ENCODE data around the gene TCF20. TPM values are rescaled to one million over a fixed set of nuclear protein-coding genes. Genes with fewer than 3 reads are reported as not detected.

The TCF20 gene
- polyA plus RNA-seq, 1 of the 3 experiments (the other 2 are of a cell fraction): 8.5 TPM

- TF ChIP-seq REST (IDR thresholded peaks at IDR 0.05; ENCODE audit: low read depth, low read length) (no peak), USF2 (IDR thresholded peaks at IDR 0.05; ENCODE audit: borderline replicate concordance, low read depth, low read length) (no peak)
Measured at GRCh38 chr22:42313804-42314581, 43.5 kb upstream of the TCF20 start (continued).

GRCh38 chr22:42313204-42313603 lies 42.8 kb upstream of the TCF20 start:
- no peak overlapping the region for H3K9ac ChIP-seq
- H3K9me2 ChIP-seq: no peaks in the 10 kb centered on the region
- no peaks in the 10 kb centered on the region for H3K79me2 ChIP-seq (ENCODE audit: insufficient read depth)
- no peak overlapping the region for H3K4me2 ChIP-seq
- H3K4me1 ChIP-seq (ENCODE audit: control insufficient read depth in 1 of 2, insufficient read depth in 2 of 2, low read depth in 1 of 2, low read length in 1 of 2): peaks cover 0 to 34% of the 10 kb centered on the region in 2 experiments; a peak in 1 of 4 replicates
- no peaks in the 10 kb centered on the region for H3K27me3 ChIP-seq (ENCODE audit: insufficient read depth)
- H2AFZ ChIP-seq (ENCODE audit: low read depth): no peak overlapping the region
- no peaks in the 10 kb centered on the region for H3K36me3 ChIP-seq (replicated peaks in 1 of 2; ENCODE audit: control insufficient read depth in 1 of 2, insufficient read depth in 2 of 2, low read length in 1 of 2)
- H3K4me3 ChIP-seq (ENCODE audit: low read depth in 2 of 2, low read length in 1 of 2): no peak overlapping the region
- no peaks in the 10 kb centered on the region for H3K9me3 ChIP-seq
- POLR2A ChIA-PET: interaction anchor here (1.9 kb wide), 1 partner anchor 131 kb away, joined by 4 read pairs; no protein-coding TSS in a partner anchor
- no peaks in the 10 kb centered on the region for H3F3A ChIP-seq (replicated peaks; ENCODE audit: insufficient read depth)
- CTCF ChIA-PET: interaction anchor here (1.0 to 2.7 kb wide), 4 partner anchors 9 to 87 kb away, joined by 3 to 10 read pairs (median 5); no protein-coding TSS in a partner anchor
- no peak overlapping the region for H3K27ac ChIP-seq (ENCODE audit: low read depth in 2 of 2, low read length in 1 of 2)
- no peaks in the 10 kb centered on the region for H4K20me1 ChIP-seq (ENCODE audit: insufficient read depth)
- DNase-seq: no peak
- WGBS (ENCODE audit: low lambda C conversion rate): 100% methylated on average over 1 of the region's 7 CpGs
- TF ChIP-seq SIN3A (IDR thresholded peaks at IDR 0.05; ENCODE audit: borderline replicate concordance, low read depth, low read length): no peak
- no peak for TF ChIP-seq REST (IDR thresholded peaks at IDR 0.05; ENCODE audit: low read depth, low read length)
- no peak for TF ChIP-seq MEF2A (IDR thresholded peaks at IDR 0.05; ENCODE audit: borderline replicate concordance, low read depth)
- TF ChIP-seq IRF3 (IDR thresholded peaks at IDR 0.05; ENCODE audit: low read depth, low read length): no peak
- no peak for TF ChIP-seq FOXJ3 (CRISPR knock-in tag; IDR thresholded peaks at IDR 0.05)
- TF ChIP-seq NRF1 (IDR thresholded peaks at IDR 0.05; ENCODE audit: low read depth, low read length): no peak
- no peak for TF ChIP-seq ZBTB33 (IDR thresholded peaks at IDR 0.05; ENCODE audit: borderline replicate concordance, low read depth)
- no peak for TF ChIP-seq PBX3 (IDR thresholded peaks at IDR 0.05)
- TF ChIP-seq NFIC (IDR thresholded peaks at IDR 0.05; ENCODE audit: borderline replicate concordance): no peak
- no peak for TF ChIP-seq FOXM1 (IDR thresholded peaks at IDR 0.05; ENCODE audit: low read depth)
- TF ChIP-seq FOSL2 (IDR thresholded peaks at IDR 0.05; ENCODE audit: borderline replicate concordance, low read depth): no peak
- no peak for TF ChIP-seq TAF1 (IDR thresholded peaks at IDR 0.05; ENCODE audit: borderline replicate concordance, low read depth, low read length)
- no peak for TF ChIP-seq MAX (IDR thresholded peaks at IDR 0.05; ENCODE audit: low read depth)
- TF ChIP-seq SMC3 (IDR thresholded peaks at IDR 0.05; ENCODE audit: low read depth, low read length): no peak
- no peak for TF ChIP-seq RAD21 (IDR thresholded peaks at IDR 0.05; ENCODE audit: low read length)

Data from SK-N-SH (cell line).